ENCODE results near the gene ISCU. TPM values are rescaled to one million over a fixed set of nuclear protein-coding genes. Genes with fewer than 3 reads are reported as not detected.

Gene ISCU
- total and polyA plus RNA-seq, 2 of the 8 experiments (the other 6 are each of a cell fraction or from before 2014, with no cell fraction given) = 72.1 to 78.1 TPM

DNA sequence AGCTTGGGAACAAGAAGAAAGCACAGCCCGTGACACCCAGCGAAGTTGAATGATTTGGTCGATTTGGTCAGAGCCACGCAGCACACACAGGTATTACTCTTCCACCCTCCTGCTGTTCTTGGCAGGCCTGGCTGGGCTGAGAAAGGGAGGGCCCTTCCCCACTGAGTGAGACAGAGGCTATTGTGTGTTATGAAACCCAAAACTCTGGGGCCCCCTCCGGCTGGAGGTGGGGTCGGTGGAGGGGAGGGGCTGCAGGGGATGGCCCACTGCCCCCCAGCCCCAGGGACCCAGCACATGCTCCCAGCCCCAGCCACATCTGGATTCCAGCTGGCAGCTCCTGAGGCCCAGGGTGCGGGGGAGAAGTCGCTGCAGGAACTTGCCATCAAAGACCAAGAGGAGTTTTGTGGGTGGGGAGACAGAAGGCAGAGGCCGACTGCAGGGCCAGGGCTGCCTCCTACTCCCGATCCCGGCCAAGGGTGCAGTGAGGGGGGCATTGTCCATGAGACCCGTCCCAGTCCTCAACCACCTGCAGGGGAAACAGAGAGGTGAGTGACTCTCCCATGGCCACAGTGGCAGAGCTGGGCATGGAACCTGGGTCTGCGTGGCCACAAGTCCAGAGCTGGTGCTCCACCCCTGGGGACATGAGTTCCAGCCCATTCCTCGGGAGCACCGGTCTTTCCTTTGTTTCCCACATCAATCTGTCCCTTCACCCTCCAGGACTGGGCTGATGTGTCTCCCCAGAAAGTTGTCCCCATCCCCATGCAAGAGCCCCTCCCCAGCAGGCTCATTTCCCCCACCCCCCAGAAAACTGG lies 26.8 kb downstream of the ISCU start:
- peak overlapping the region; percentile 22; the same call in 1 of the 2 replicates for H3K27ac ChIP-seq (ENCODE audit: low read depth, low read length)
- DNase-seq (ENCODE audit: low read depth in 1 of 2, low spot score in 2 of 2) (no peak), FAIRE-seq (no peak)
- peak overlapping the region; percentile 7 to 25; a peak in 1 of 4 replicates for H3K4me2 ChIP-seq (ENCODE audit: insufficient read depth in 1 of 2, low read depth in 2 of 2, low read length in 2 of 2)
- H3K9me3 ChIP-seq (ENCODE audit: insufficient read depth in 2 of 2, low read depth in 1 of 2, low read length in 1 of 2) = no peaks in the 10 kb centered on the region
- H3K4me3 ChIP-seq (ENCODE audit: extremely low read depth in 1 of 4, insufficient read depth in 2 of 4, low read depth in 3 of 4, low read length in 4 of 4) = no peak overlapping the region
- no peaks in the 10 kb centered on the region for H3K23me2 ChIP-seq (ENCODE audit: low read depth, low read length)
- 0 out of 2 replicates have a peak overlapping the region, but pooled peaks have one; percentile 9 for H2BK15ac ChIP-seq (ENCODE audit: low read length)
- peak overlapping the region; percentile 93 for H2BK20ac ChIP-seq (ENCODE audit: low read length)
- peak overlapping the region; percentile 90; the same call in 1 of the 2 replicates for H2BK12ac ChIP-seq (ENCODE audit: low read depth, low read length)
- no peaks in the 10 kb centered on the region for H3K36me3 ChIP-seq (ENCODE audit: control insufficient read depth in 2 of 4, insufficient read depth in 4 of 4, low read length in 3 of 4)
- no peak overlapping the region for H3K56ac ChIP-seq (replicated peaks; ENCODE audit: insufficient read length, low read depth, low read length)
- no peak overlapping the region for H2BK5ac ChIP-seq (ENCODE audit: low read depth, low read length)
- H4K5ac ChIP-seq (ENCODE audit: insufficient read length, low read depth, low read length) = peak overlapping the region; percentile 16
- no peak overlapping the region for H2AFZ ChIP-seq (ENCODE audit: low read length)
- 0 out of 2 replicates have a peak overlapping the region, but pooled peaks have one; percentile 36 for H4K8ac ChIP-seq (ENCODE audit: extremely low read depth, insufficient read depth, low read length)
- H2AK5ac ChIP-seq (ENCODE audit: low read depth, low read length) = no peak overlapping the region
- CTCF ChIA-PET (ENCODE audit: partially characterized antibody) = interaction anchor here (0.6 to 2.3 kb wide), 12 partner anchors 9 to 382 kb away, joined by 3 to 7 read pairs (median 3); partner anchors contain the start of gene TMEM119
- POLR2A ChIA-PET (ENCODE audit: partially characterized antibody) = interaction anchor here (0.7 to 3.5 kb wide), 5 partner anchors 8 to 64 kb away, joined by 3 to 10 read pairs (median 4); partner anchors contain the start of genes ISCU, SART3 and TMEM119
- H3K4ac ChIP-seq (replicated peaks; ENCODE audit: insufficient read length, low read depth, low read length) = no peak overlapping the region
- H3K79me1 ChIP-seq (ENCODE audit: low read depth, low read length) = no peaks in the 10 kb centered on the region
- H3K18ac ChIP-seq (ENCODE audit: extremely low read depth, low read length) = peak overlapping the region; percentile 83; the same call in 1 of the 2 replicates
- H4K91ac ChIP-seq (replicated peaks; ENCODE audit: insufficient read length, low read length) = peak overlapping the region; percentile 34
- 64% methylated on average over 14 of the region's 15 CpGs; no CpG with 5 or more reads in 1 of the 2 experiments for WGBS, 2 experiments (ENCODE audit: extremely low coverage in 1 of 2, insufficient coverage in 1 of 2, insufficient read length in 1 of 2, insufficient replicate concordance in 2 of 2, low coverage in 1 of 2, low lambda C conversion rate in 2 of 2, missing lambda C conversion rate in 1 of 2)
- no peak overlapping the region for H3K14ac ChIP-seq (ENCODE audit: insufficient read length)
- peak overlapping the region; percentile 49 for H2BK120ac ChIP-seq (replicated peaks; ENCODE audit: low read depth, low read length)
- H3K23ac ChIP-seq (ENCODE audit: insufficient read length) = no peak overlapping the region
- H3K9ac ChIP-seq (replicated peaks in 1 of 4; ENCODE audit: extremely low read depth in 1 of 4, low read depth in 3 of 4, low read length in 3 of 4) = no peak overlapping the region; a peak in 2 of 7 replicates
- no peaks in the 10 kb centered on the region for H3K79me2 ChIP-seq (ENCODE audit: control insufficient read depth in 1 of 2, insufficient read depth in 2 of 2, low read length in 2 of 2)
- no peaks in the 10 kb centered on the region for H4K20me1 ChIP-seq (replicated peaks in 1 of 2; ENCODE audit: control insufficient read depth in 1 of 2, insufficient read depth in 2 of 2, low read length in 2 of 2)
- H3K4me1 ChIP-seq (replicated peaks in 1 of 4; ENCODE audit: control insufficient read depth in 3 of 4, insufficient read depth in 4 of 4, low read length in 3 of 4) = peaks cover 0 to 17% (median 11%) of the 10 kb centered on the region in 4 experiments; a peak in 6 of 7 replicates
- H3K27me3 ChIP-seq (replicated peaks in 1 of 4; ENCODE audit: control insufficient read depth in 3 of 4, extremely low read depth in 1 of 4, insufficient read depth in 3 of 4, low read length in 3 of 4) = no peaks in the 10 kb centered on the region
- TF ChIP-seq CREB1 (IDR thresholded peaks at IDR 0.05) = no peak
- TF ChIP-seq, protein P1, sequence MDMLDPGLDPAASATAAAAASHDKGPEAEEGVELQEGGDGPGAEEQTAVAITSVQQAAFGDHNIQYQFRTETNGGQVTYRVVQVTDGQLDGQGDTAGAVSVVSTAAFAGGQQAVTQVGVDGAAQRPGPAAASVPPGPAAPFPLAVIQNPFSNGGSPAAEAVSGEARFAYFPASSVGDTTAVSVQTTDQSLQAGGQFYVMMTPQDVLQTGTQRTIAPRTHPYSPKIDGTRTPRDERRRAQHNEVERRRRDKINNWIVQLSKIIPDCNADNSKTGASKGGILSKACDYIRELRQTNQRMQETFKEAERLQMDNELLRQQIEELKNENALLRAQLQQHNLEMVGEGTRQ (IDR thresholded peaks at IDR 0.05; ENCODE audit: low read length) = no peak
- no peak for TF ChIP-seq EP300 (IDR thresholded peaks at IDR 0.05; ENCODE audit: borderline replicate concordance in 1 of 2, low read depth in 2 of 2, low read length in 2 of 2)
- no peak for TF ChIP-seq JUN (IDR thresholded peaks at IDR 0.05; ENCODE audit: low read depth, low read length)
- TF ChIP-seq CHD2 (IDR thresholded peaks at IDR 0.05; ENCODE audit: low read length) = no peak
- no peak for TF ChIP-seq SRF (IDR thresholded peaks at IDR 0.05; ENCODE audit: low read depth, low read length)
- no peak for TF ChIP-seq ZNF274 (IDR thresholded peaks at IDR 0.05; ENCODE audit: borderline replicate concordance, extremely low read depth, low read length)
- TF ChIP-seq CBX8 (IDR thresholded peaks at IDR 0.05; ENCODE audit: borderline replicate concordance, low read depth, low read length) = no peak
- no peak for TF ChIP-seq SIX5 (IDR thresholded peaks at IDR 0.05; ENCODE audit: low read depth, low read length)
- no peak for TF ChIP-seq FOSL1 (IDR thresholded peaks at IDR 0.05; ENCODE audit: insufficient read depth, low read depth, low read length)

Data from H1 (cell line).